Endothelial cell of umbilical vein (primary cell): ENCODE results near the gene ANO6. TPM values are rescaled to one million over a fixed set of nuclear protein-coding genes. Genes with fewer than 3 reads are reported as not detected.
A peak's percentile ranks its signal among the peaks of the same experiment; 100 is the strongest.

Experiments used
- BruUV-seq: library from RNA; stranded (reverse); fragments of 400-500 nt; replicated peaks from 2 replicates; lab custom pipeline; 2021; lab: Mats Ljungman, UMichigan
- CTCF ChIA-PET: fragments of 300-600, 350-600 bp; sonication (Branson Sonifier 250); formaldehyde crosslinking; loops from one replicate; lab custom pipeline; 2021; ENCODE audit warnings: antibody characterized with exemption, inconsistent platforms; lab: Charles Lee
- POLR2A ChIA-PET: fragments of 300-600, 350-600 bp; sonication (Branson Sonifier 250); formaldehyde crosslinking; loops from one replicate; lab custom pipeline; 2021; ENCODE audit warnings: antibody characterized with exemption, inconsistent platforms; lab: Charles Lee
- DNase-seq: peaks from one replicate; pipeline ENCODE4 v3.0.0-alpha.2; 2011; ENCODE audit warnings: low read depth, low spot score
- FAIRE-seq: peaks from 2 replicates; lab custom pipeline; 2011; peaks lifted over from hg19 to GRCh38; lab: Jason Lieb, UNC
- H2AFZ ChIP-seq: 2 replicates; pipeline ENCODE4 v1.6.0; 2012; ENCODE audit warnings: low read depth, low read length, control low read depth, inconsistent platforms
- H3K27ac ChIP-seq: 2 replicates; pipeline ENCODE4 v1.5.1; 2011; ENCODE audit warnings: low read depth, mild to moderate bottlenecking, control low read depth, low read length, moderate library complexity; ENCODE audit not compliant: insufficient read depth
- H3K27me3 ChIP-seq, 2 experiments: 2 replicates each; pipeline versions ENCODE4 v1.6.0 to v1.6.1; 2011; ENCODE audit warnings: low read length in 2 of 2, mixed read lengths in 1 of 2; ENCODE audit not compliant: control insufficient read depth in 2 of 2, insufficient read depth in 2 of 2
- H3K36me3 ChIP-seq, 2 experiments: 2 replicates in 1 of 2; 3 replicates in 1 of 2; pipeline ENCODE4 v1.5.1; 2011; ENCODE audit warnings: low read length in 2 of 2, mild to moderate bottlenecking in 1 of 2, moderate library complexity in 1 of 2; ENCODE audit not compliant: control insufficient read depth in 2 of 2, insufficient read depth in 2 of 2; ENCODE audit errors: extremely low read depth in 1 of 2
- H3K4me1 ChIP-seq: 3 replicates; pipeline ENCODE4 v1.5.1; 2011; ENCODE audit warnings: mild to moderate bottlenecking, low read length; ENCODE audit not compliant: control insufficient read depth, insufficient read depth; ENCODE audit errors: extremely low read depth
- H3K4me2 ChIP-seq: 2 replicates; pipeline ENCODE4 v1.6.1; 2011; ENCODE audit warnings: low read length, control low read depth, mixed read lengths; ENCODE audit not compliant: insufficient read depth
- H3K4me3 ChIP-seq, 3 experiments: fragments of 200-600 bp in 1 of 3; sonication (generic), shearing (Covaris generic) in 1 of 3; replicated peaks in 1 of 3; 2 replicates each; pipeline ENCODE4 v1.5.1; 2011 to 2016; ENCODE audit warnings: control low read depth in 3 of 3, low read length in 3 of 3, mild to moderate bottlenecking in 2 of 3, inconsistent platforms in 1 of 3, low read depth in 1 of 3, moderate library complexity in 1 of 3; ENCODE audit not compliant: insufficient read depth in 1 of 3
- H3K79me2 ChIP-seq: 2 replicates; pipeline ENCODE4 v1.6.0; 2012; ENCODE audit warnings: low read length, inconsistent platforms; ENCODE audit not compliant: control insufficient read depth, insufficient read depth
- H3K9ac ChIP-seq: replicated peaks from 2 replicates; pipeline ENCODE3; 2011; ENCODE audit warnings: low read length, control low read depth; ENCODE audit not compliant: insufficient read depth; ENCODE audit errors: extremely low read depth
- H3K9me1 ChIP-seq: replicated peaks from 3 replicates; pipeline ENCODE4 v1.6.0; 2011; ENCODE audit warnings: mild to moderate bottlenecking, low read length; ENCODE audit not compliant: control insufficient read depth, insufficient read depth; ENCODE audit errors: extremely low read depth
- H3K9me3 ChIP-seq: replicated peaks from 2 replicates; pipeline ENCODE4 v1.5.1; 2012; ENCODE audit warnings: low read length, inconsistent platforms; ENCODE audit not compliant: control insufficient read depth, insufficient read depth
- H4K20me1 ChIP-seq: replicated peaks from 2 replicates; pipeline ENCODE3; 2011; ENCODE audit warnings: mild to moderate bottlenecking, low read length; ENCODE audit not compliant: control insufficient read depth, insufficient read depth; ENCODE audit errors: extremely low read depth
- EZH2 ChIP-seq: IDR thresholded peaks from 2 replicates; pipeline ENCODE4 v1.6.1; 2012; ENCODE audit warnings: borderline replicate concordance, low read depth, mild to moderate bottlenecking, moderate library complexity, low read length, inconsistent platforms; ENCODE audit not compliant: severe bottlenecking
- FOS ChIP-seq: IDR thresholded peaks from 2 replicates; pipeline ENCODE4 v1.6.1; 2011; ENCODE audit warnings: mild to moderate bottlenecking, low read length, moderate library complexity, borderline replicate concordance; ENCODE audit not compliant: insufficient read depth
- GATA2 ChIP-seq: IDR thresholded peaks from 2 replicates; pipeline ENCODE4 v1.7.0; 2011; ENCODE audit warnings: low read depth, mild to moderate bottlenecking, moderate library complexity, mixed read lengths, low read length; ENCODE audit not compliant: insufficient read length, insufficient read depth
- JUN ChIP-seq: IDR thresholded peaks from 2 replicates; pipeline ENCODE4 v1.6.1; 2011; ENCODE audit warnings: borderline replicate concordance, low read depth; ENCODE audit not compliant: insufficient read length, insufficient read depth
- MAX ChIP-seq: IDR thresholded peaks from 2 replicates; pipeline ENCODE4 v1.6.1; 2011; ENCODE audit not compliant: insufficient read depth, insufficient read length
- MYC ChIP-seq: IDR thresholded peaks from one replicate; pipeline ENCODE4 v1.6.1; 2011; ENCODE audit warnings: mild to moderate bottlenecking, low read depth, low read length
- POLR2AphosphoS5 ChIP-seq: IDR thresholded peaks from 2 replicates; pipeline ENCODE4 v1.6.1; 2012; ENCODE audit warnings: low read depth, mild to moderate bottlenecking, control low read depth, low read length, moderate library complexity; ENCODE audit not compliant: insufficient read depth
- dilution Hi-C: fragments of 300-500 bp; cut with MboI; formaldehyde crosslinking; loops from one replicate; pipeline ENCODE4 v1.15.0; 2019; ENCODE audit warnings: low sequenced_read_pairs; ENCODE audit not compliant: extremely low pct_ligation_motif_present
- intact Hi-C: fragments of 100-400 bp; cut with micrococcal nuclease; formaldehyde crosslinking; loops from one replicate; pipeline ENCODE4 v1.10.0; 2022
- polyA plus RNA-seq, 4 experiments: library from polyadenylated mRNA; depleted of rRNA in 3 of 4; stranded (reverse) in 3 of 4; unstranded in 1 of 4; fragments of >200 nt; gene quantifications; 2 replicates each; pipeline versions ENCODE4 v1.2.1 to v1.2.3, GENCODE V29; 2011 to 2012; ENCODE audit warnings: missing spikeins in 1 of 4
- total RNA-seq: library from RNA; stranded (reverse); gene quantifications from 2 replicates; pipeline ENCODE4 v1.2.3, GENCODE V29; 2021

Gene ANO6
- total and polyA plus RNA-seq, 2 donors (not counting 3 experiments of a cell fraction or from before 2014, with no cell fraction given), result 21.3 to 67.6 TPM

- no peak overlapping the region for H3K4me3 ChIP-seq
- no peaks in the 10 kb centered on the region for H3K79me2 ChIP-seq
- TF ChIP-seq POLR2AphosphoS5 (no peak), GATA2 (no peak), MYC (no peak), MAX (no peak), JUN (peak; percentile 23), FOS (peak; percentile 66), EZH2 (no peak)
- peaks cover 6% of the 10 kb centered on the region for H3K4me1 ChIP-seq
- no peaks in the 10 kb centered on the region for H4K20me1 ChIP-seq
- no peak overlapping the region for H2AFZ ChIP-seq
- no peak overlapping the region for H3K9ac ChIP-seq
- no peak overlapping the region for H3K4me2 ChIP-seq
- H3K27me3 ChIP-seq, result no peaks in the 10 kb centered on the region
- no peak for DNase-seq
- no peaks in the 10 kb centered on the region for H3K9me1 ChIP-seq
- dilution Hi-C loops, result no loop called here
- no peaks in the 10 kb centered on the region for H3K9me3 ChIP-seq
- intact Hi-C loops, result no loop called here
- peaks cover 0 to 2% of the 10 kb centered on the region in 2 experiments for H3K36me3 ChIP-seq
- CTCF ChIA-PET, result interaction anchor here (0.7 to 2.1 kb wide), 3 partner anchors 10 to 160 kb away, joined by 3 to 6 read pairs (median 4); no protein-coding TSS in a partner anchor
- peak; percentile 67 for FAIRE-seq
- BruUV-seq, result no TSS peak
- POLR2A ChIA-PET, result interaction anchor here (0.6 kb wide), 1 partner anchor 428 kb away, joined by 5 read pairs; no protein-coding TSS in a partner anchor
- H3K27ac ChIP-seq, result no peak overlapping the region
These were observed 127.6 kb downstream of the ANO6 start for GRCh38 chr12:45343269-45344051.
